Measurements from ENCODE around the gene PRKN.
"Not testable (repeated sequence)": the region's sequence is repeated elsewhere in the genome, so short reads cannot be mapped to it uniquely, and the experiment has no call there.

Gene PRKN

GRCh38 chr6:161876231-161876630 is 851.3 kb downstream of the PRKN start:
- no peak for DNase-seq

- no peak for DNase-seq
Observed at GRCh38 chr6:161870236-161870901, 857.2 kb downstream of the PRKN start.

GRCh38 chr6:161869491-161869890 is 858.1 kb downstream of the PRKN start:
- DNase-seq, result no peak

DNA sequence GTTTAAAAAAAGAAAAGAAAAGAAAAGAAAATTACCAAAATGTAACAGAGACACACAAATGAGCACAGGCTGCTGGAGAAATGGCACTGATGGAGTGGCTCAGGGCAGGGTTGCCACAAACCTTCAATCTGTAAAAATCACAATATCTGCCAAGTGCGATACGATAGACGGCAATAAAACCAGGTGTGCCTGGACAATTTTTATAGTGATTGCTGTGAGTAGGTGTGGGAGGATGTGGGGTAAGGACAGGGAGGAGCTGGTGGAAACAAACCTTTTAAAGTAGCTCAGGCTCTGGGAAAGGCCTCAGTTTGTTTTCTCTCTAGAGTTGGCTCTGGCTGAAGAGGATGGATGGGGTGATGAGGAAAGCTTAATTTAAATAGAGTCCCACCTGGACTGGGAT is 861.0 kb downstream of the PRKN start:
- no peak for DNase-seq

DNA sequence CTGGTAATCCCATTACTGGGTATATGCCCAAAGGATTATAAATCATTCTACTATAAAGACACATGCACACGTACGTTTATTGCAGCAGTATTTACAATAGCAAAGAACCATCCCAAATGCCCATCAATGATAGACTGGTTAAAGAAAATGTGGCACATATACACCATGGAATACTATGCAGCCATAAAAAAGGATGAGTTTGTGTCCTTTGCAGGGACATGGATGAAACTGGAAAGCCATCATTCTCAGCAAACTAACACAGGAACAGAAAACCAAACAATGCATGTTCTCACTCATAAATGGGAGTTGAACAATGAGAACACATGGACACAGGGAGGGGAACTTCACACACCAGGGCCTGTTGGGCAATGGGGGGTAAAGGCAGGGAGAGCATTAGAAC is 866.5 kb downstream of the PRKN start:
- DNase-seq, result not testable (repeated sequence)

DNA sequence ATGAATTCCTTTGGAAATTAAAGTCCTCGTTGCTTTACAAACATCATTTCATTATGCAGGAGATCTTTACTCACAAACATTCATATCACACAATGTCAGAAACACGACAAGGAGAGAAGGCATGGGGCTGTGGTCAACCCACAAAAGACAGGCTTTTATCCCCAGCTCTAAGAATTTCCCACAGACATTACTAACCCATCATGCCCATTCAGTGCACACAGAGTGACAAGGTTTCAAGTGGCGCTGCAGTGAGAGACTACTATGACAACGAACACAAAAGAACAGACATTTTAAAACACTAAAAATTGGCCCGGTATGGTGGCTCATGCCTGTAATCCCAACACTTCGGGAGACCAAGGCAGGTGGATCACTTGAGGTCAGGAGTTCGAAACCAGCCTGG is 873.9 kb downstream of the PRKN start:
- DNase-seq, result no peak

DNA sequence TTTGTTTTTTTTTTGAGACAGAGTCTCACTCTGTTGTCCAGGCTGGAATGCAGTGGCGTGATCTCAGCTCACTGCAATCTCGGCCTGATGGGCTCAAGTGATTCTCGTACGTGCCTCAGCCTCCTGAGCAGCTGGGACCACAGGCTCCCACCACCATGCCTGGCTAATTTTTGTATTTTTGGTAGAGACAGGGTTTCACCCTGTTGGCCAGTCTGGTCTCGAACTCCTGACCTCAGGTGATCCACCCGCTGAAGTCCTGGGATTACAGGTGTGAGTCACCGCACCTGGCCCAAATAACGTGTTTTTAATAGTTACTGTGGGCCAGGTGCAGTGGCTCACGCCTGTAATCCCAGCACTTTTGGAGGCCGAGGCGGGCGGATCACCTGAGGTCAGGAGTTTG is 876.1 kb downstream of the PRKN start:
- not testable (repeated sequence) for DNase-seq

- DNase-seq, result no peak
Observed at GRCh38 chr6:161850562-161850961, 877.0 kb downstream of the PRKN start.

DNA sequence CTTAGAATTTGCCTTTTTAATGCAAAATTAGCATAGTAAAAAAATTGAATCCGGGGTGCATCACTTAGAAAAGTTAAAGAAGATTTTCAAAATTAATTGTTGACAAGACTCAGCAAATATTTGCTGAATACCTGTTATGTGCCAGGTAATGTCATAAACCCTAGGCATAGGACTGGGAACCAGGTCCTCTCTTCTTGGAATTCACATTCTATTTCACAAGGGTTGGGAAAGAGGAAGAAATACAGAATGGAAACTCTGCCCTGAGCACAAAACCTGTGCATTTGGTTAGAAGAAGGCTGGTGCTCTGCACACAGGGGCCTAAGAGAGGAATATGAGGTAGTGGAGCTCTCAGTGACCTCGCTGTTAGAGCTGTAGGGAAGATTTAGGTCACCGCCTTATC is 879.9 kb downstream of the PRKN start:
- DNase-seq, result no peak

GRCh38 chr6:161844804-161845203 is 882.8 kb downstream of the PRKN start:
- DNase-seq, result no peak

- DNase-seq, result no peak
Observed at GRCh38 chr6:161843066-161843465, 884.5 kb downstream of the PRKN start.

- DNase-seq, result no peak
Observed at GRCh38 chr6:161840380-161840779, 887.2 kb downstream of the PRKN start.

- DNase-seq, result no peak
Observed at GRCh38 chr6:161838306-161839035, 889.1 kb downstream of the PRKN start.

DNA sequence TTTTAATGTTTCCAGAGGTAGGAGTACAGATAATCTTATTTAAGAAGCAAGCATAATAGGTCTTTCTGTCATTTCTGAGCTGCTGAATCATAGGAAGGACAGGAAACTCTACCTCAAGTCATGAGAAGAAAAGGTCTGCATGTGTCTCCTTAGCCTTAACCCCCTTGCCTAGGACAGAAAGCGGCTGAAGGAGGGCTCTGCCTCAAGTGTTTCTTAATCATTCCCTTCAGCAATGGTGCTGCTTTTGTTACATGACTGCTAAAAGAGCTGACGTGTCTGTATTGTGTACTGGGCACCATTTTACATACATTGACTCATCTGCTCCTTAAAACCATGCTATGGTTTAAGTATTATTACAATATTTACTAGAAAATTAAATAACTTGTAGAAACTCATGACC is 889.7 kb downstream of the PRKN start:
- no peak for DNase-seq

DNA sequence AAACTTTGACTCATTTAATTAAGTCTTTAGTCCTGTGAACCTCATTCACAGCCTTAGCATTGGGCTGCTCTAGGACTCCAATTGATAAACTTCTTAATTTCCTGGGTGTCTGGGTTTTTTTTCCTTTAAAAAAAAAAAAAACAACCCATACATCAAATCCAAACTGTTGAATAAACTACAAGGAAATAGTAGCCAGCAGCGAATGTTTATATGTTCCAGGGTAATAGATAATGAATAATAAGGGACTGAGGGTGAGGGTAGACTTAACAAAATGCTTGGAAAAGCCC is 890.2 kb downstream of the PRKN start:
- DNase-seq, result no peak

DNA sequence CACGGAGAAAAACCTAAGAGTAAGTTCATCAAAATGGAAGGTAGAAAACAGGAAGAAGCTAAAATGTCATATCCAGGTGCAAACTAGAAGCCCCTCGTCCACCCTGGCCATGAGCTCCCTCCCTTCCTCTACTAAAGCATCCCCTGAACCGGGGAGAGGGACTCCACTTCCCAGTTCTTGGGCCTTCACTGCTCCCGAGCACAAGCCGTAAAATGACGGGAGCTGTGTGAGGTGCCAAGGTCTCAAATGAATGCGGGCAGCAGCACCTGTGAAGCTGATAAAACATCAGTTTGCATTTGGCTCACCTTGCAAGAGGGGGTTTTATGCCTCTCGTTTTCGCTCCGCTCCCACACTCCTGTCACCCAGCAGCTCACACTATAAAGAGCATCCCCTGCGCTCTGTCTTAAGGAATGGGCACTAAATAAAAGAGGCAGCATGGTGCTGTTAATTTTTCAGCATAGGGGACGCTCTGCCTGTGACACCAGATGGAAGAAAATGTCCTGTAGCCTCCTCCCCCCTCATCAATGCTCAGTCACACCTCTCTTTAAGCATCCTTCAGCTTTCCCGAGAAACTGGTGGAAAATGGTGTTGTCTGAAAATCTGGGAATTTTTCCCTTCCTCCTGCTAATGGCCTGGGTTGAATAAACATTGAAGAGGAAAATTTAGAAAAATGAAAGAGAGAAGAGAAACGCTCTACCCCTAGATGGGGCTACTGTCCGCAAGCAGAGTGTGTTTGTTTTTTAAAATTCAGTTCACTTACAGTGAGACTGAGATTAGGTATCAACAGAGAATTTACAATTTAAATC is 890.7 kb downstream of the PRKN start:
- DNase-seq, result no peak

DNA sequence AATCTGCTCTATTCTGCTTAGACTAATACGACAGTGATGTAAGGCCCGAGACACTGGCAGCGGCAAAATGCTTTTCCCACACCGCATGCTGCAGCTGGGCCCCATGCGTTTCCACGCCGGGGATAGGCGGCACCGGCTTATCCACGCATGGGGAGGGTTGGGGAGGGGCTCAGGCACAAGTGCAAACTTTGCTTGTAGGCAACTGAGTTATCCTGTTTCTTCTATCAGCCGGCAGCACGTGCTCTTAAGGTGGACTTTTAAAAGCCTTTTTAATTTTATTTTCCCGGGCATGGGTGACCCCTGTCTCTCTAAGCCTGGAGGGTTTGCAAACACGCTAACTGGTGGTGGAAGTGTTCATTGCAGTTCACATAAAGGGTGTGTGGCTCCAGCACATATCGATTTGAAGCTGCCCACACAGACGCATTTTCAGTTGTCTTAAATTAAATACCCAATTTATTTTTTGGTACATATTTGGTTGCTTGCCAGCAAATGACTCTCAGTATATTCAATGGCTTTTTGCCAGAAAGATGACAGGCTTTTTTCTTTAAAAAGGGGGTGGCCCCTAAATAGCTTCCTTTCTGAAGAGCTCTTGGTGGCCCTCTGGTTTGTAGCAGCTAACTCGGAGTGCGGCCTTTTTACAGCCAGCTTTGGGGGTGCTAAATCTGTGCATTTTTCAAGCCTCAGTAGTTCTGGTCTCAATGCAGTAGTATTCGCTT is 891.9 kb downstream of the PRKN start:
- DNase-seq, result no peak

GRCh38 chr6:161834426-161834825 is 893.1 kb downstream of the PRKN start:
- no peak for DNase-seq

DNA sequence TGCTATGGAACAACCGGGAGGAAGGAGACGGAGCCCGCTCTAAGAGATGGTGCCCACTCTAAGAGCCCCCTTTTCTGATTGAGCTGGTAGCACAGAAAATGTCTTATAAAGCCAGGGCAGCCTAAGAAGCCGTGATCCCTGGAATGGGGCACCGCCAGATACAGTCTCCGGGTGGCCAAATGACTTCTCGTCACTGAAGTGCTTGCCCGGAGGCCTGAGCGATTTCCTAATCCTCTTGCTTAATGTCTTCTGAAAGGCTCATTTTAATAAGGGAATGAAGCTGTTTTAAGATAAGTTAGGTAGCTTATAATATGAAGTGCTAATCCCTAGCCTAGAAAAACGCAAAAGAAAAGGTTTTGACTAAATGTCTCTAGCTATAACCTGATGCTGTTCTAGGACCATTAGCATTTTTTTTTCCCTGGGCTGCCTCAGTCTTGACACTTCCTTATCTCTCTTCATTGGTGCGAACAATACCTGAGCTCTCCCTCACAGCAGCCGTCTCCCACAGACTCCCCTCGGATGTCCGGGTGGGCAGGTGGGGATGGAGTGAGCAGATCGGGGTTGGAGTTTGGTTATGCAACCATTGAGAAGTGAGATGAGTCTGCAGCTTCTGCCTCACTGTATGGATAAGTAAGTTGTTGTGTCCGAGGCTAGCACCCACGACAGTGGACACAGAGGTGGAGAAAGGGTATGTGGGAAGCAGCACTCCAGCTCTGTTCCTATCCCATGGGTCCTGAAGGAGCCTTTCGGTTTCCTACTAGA is 894.3 kb downstream of the PRKN start:
- no peak for DNase-seq

GRCh38 chr6:161832622-161833021 is 894.9 kb downstream of the PRKN start:
- no peak for DNase-seq

DNA sequence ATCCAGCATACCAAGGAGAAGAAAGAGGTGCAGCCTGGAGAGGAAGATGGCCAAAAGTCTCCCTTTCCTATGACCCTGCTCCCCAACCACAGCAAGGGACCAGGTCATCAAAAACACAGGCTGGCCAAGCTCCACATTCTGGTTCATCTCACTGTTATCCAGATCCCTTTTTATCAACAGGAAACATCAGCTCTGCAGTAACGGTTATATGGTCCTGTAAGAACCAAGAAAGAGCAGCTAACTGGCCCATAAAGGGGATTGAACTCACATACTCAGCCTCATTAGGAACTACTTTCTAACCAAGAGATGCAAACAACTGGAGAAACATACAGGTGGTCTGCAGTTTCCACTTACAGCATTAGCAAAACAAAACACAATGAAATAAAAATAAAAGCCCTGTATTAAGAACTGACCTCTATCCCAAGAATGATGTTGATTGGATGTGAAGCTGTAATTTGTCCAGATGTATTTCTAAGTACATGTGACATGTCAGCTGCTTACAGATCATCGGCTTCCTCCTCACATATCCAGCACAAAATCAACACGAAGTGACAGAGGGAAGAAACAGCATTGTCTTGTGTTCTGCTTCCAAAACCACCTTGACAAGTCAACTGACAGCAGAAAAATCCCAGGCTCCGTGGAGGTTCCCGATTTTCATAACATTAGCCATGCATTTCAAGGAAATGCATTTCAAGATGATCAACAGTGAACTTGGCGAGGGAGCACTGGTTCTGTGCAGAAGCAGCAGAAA is 896.5 kb downstream of the PRKN start:
- DNase-seq, result no peak

- no peak for DNase-seq
Observed at GRCh38 chr6:161829291-161829729, 898.3 kb downstream of the PRKN start.
